Vagina (tissue), 2 donors: ENCODE measurements around the gene EEF1AKMT4. TPM values are rescaled to one million over a fixed set of nuclear protein-coding genes. Genes with fewer than 3 reads are reported as not detected.

Source experiments
- DNase-seq, 2 donors: peaks; one replicate each; pipeline ENCODE4 v3.0.0-alpha.2; 2017; ENCODE audit errors: extremely low spot score in 2 of 2
- H3K27ac ChIP-seq: fragments of 200-600 bp; sonication (generic); one replicate; pipeline ENCODE4 v1.5.1; 2019
- H3K27me3 ChIP-seq: fragments of 200-600 bp; sonication (generic); one replicate; pipeline ENCODE4 v1.5.1; 2019
- H3K36me3 ChIP-seq, 2 donors: fragments of 200-600 bp; sonication (generic); one replicate each; pipeline ENCODE4 v1.5.1; 2017 to 2019
- H3K4me1 ChIP-seq: fragments of 200-600 bp; sonication (generic); one replicate; pipeline ENCODE4 v1.5.1; 2019
- H3K4me3 ChIP-seq, 2 donors: fragments of 200-600 bp; sonication (generic); 1 replicate in 1 of 2; 2 replicates in 1 of 2; pipeline ENCODE4 v1.5.1; 2016 to 2019
- H3K9me3 ChIP-seq: fragments of 200-600 bp; sonication (generic); one replicate; pipeline ENCODE4 v1.5.1; 2019
- CTCF ChIP-seq, 3 experiments: fragments of 450-650 bp in 2 of 3; fragments of 200-600 bp in 1 of 3; sonication (generic) in 1 of 3; IDR thresholded peaks; one replicate each; pipeline ENCODE4 v1.5.1; 2017 to 2019; ENCODE audit warnings: antibody characterized with exemption in 3 of 3, mild to moderate bottlenecking in 2 of 3, moderate library complexity in 2 of 3
- POLR2A ChIP-seq, 2 donors: fragments of 450-650 bp; IDR thresholded peaks; one replicate each; pipeline ENCODE4 v1.6.1; 2017; ENCODE audit warnings: antibody characterized with exemption in 2 of 2, mild to moderate bottlenecking in 2 of 2, moderate library complexity in 2 of 2
- POLR2AphosphoS5 ChIP-seq, 2 donors: sonication (generic); formaldehyde crosslinking; IDR thresholded peaks; one replicate each; pipeline ENCODE4 v1.9.0; 2017; ENCODE audit warnings: antibody characterized with exemption in 2 of 2, mild to moderate bottlenecking in 2 of 2, low read depth in 1 of 2; ENCODE audit not compliant: insufficient read depth in 1 of 2
- intact Hi-C: fragments of 100-400 bp; cut with DNase I; formaldehyde crosslinking; loops from one replicate; pipeline ENCODE4 v1.15.1; 2023
- total RNA-seq: library from RNA; depleted of rRNA; stranded (reverse); fragments of >200 nt; gene quantifications from one replicate; pipeline ENCODE4 v1.2.3, GENCODE V29; 2016

Gene EEF1AKMT4
- total RNA-seq, 1 donor from 2014 or later: 5.6 TPM

- H3K36me3 ChIP-seq: no peaks in the 10 kb centered on the region
- intact Hi-C loops: no loop called here
- no peaks in the 10 kb centered on the region for H3K9me3 ChIP-seq
- no peak overlapping the region for H3K4me3 ChIP-seq
- TF ChIP-seq CTCF (IDR thresholded peaks at IDR 0.05) (peak; percentile 20 to 40 (median 23)), POLR2A (IDR thresholded peaks at IDR 0.05) (no peak)
- peaks cover 23% of the 10 kb centered on the region for H3K27me3 ChIP-seq
- peaks cover 19% of the 10 kb centered on the region for H3K4me1 ChIP-seq
- no peak overlapping the region for H3K27ac ChIP-seq
- no peak for DNase-seq
Measured at GRCh38 chr3:184227481-184227935, 22.0 kb upstream of the EEF1AKMT4 start.

GRCh38 chr3:184228376-184229137 lies 20.9 kb upstream of the EEF1AKMT4 start:
- Histone ChIP-seq H3K36me3 (no peaks in the 10 kb centered on the region), H3K27me3 (peaks cover 23% of the 10 kb centered on the region)

GRCh38 chr3:184229394-184230080 lies 19.9 kb upstream of the EEF1AKMT4 start, which contains the start of gene VWA5B2:
Gene VWA5B2, plus strand, starts transcription at chr3:184229585. Its CDS starts 944 bp downstream, at chr3:184230529.
- TF ChIP-seq POLR2A (IDR thresholded peaks at IDR 0.05) (no peak), CTCF (IDR thresholded peaks at IDR 0.05) (no peak), POLR2AphosphoS5 (IDR thresholded peaks at IDR 0.05; ENCODE audit: insufficient read depth in 1 of 2, low read depth in 1 of 2) (no peak)
- Histone ChIP-seq H3K27me3 (peaks cover 23% of the 10 kb centered on the region), H3K4me3 (peak within 1 kb of the TSS; percentile 44 to 47), H3K36me3 (no peaks in the 10 kb centered on the region), H3K4me1 (peaks cover 19% of the 10 kb centered on the region), H3K27ac (no peak within 1 kb of the TSS), H3K9me3 (no peaks in the 10 kb centered on the region)
- no peak for DNase-seq
- intact Hi-C loops: no loop called here

More at GRCh38 chr3:184228376-184229137, 20.9 kb upstream of the EEF1AKMT4 start:
- Histone ChIP-seq H3K4me1 (peaks cover 19% of the 10 kb centered on the region), H3K9me3 (no peaks in the 10 kb centered on the region), H3K27ac (no peak overlapping the region), H3K4me3 (peak overlapping the region; percentile 44 to 47)
- no peak for DNase-seq
- intact Hi-C loops: no loop called here
- no peak for TF ChIP-seq POLR2A (IDR thresholded peaks at IDR 0.05)
- no peak for TF ChIP-seq CTCF (IDR thresholded peaks at IDR 0.05)
- TF ChIP-seq POLR2AphosphoS5 (IDR thresholded peaks at IDR 0.05; ENCODE audit: insufficient read depth in 1 of 2, low read depth in 1 of 2): no peak

GRCh38 chr3:184230081-184230602 lies 19.3 kb upstream of the EEF1AKMT4 start:
- Histone ChIP-seq H3K36me3 (no peaks in the 10 kb centered on the region), H3K9me3 (no peaks in the 10 kb centered on the region), H3K27ac (no peak overlapping the region), H3K4me3 (peak overlapping the region; percentile 44 to 47), H3K27me3 (peaks cover 23% of the 10 kb centered on the region), H3K4me1 (peaks cover 19% of the 10 kb centered on the region)
- intact Hi-C loops: no loop called here
- no peak for DNase-seq
- TF ChIP-seq POLR2AphosphoS5 (IDR thresholded peaks at IDR 0.05; ENCODE audit: insufficient read depth in 1 of 2, low read depth in 1 of 2): no peak
- no peak for TF ChIP-seq CTCF (IDR thresholded peaks at IDR 0.05)
- no peak for TF ChIP-seq POLR2A (IDR thresholded peaks at IDR 0.05)
